ENCODE data around the gene FTL. TPM values are rescaled to one million over a fixed set of nuclear protein-coding genes. Genes with fewer than 3 reads are reported as not detected.

FTL gene
- polyA plus RNA-seq, 4 donors = 4,142 to 9,292 (median 8,268) TPM

- Histone ChIP-seq H3K27me3 (ENCODE audit: control insufficient read depth in 3 of 3, insufficient read depth in 3 of 3, low read length in 3 of 3) (peaks cover 0 to 4% (median 0%) of the 10 kb centered on the region in 3 donors), H3K27ac (ENCODE audit: low read depth in 1 of 3, low read length in 2 of 3) (no peak overlapping the region), H3K4me1 (ENCODE audit: control insufficient read depth in 3 of 3, insufficient read depth in 2 of 3, low read depth in 1 of 3, low read length in 2 of 3) (peaks cover 0 to 21% (median 3%) of the 10 kb centered on the region in 3 donors), H3K36me3 (ENCODE audit: control insufficient read depth in 3 of 3, insufficient read depth in 2 of 3, low read depth in 1 of 3, low read length in 3 of 3) (peaks cover 0 to 6% (median 0%) of the 10 kb centered on the region in 3 donors), H3K9me3 (ENCODE audit: control insufficient read depth in 2 of 2, insufficient read depth in 1 of 2, low read depth in 1 of 2, low read length in 1 of 2) (peaks cover 0 to 5% of the 10 kb centered on the region in 2 donors), H3K4me3 (ENCODE audit: low read depth in 1 of 3, low read length in 3 of 3) (no peak overlapping the region)
- WGBS, 3 donors = 82 to 88% (median 84%) methylated on average over 18 to 19 of the region's 19 CpGs
- FAIRE-seq (no peak), DNase-seq (no peak)
Observed at GRCh38 chr19:48934837-48935236, 30.3 kb upstream of the FTL start.

GRCh38 chr19:48935864-48936263, 29.2 kb upstream of the FTL start:
- FAIRE-seq (no peak), DNase-seq (no peak)
- H3K4me1 ChIP-seq (ENCODE audit: control insufficient read depth in 3 of 3, insufficient read depth in 2 of 3, low read depth in 1 of 3, low read length in 2 of 3) = peaks cover 0 to 21% (median 3%) of the 10 kb centered on the region in 3 donors
- peaks cover 0 to 14% (median 0%) of the 10 kb centered on the region in 3 donors for H3K36me3 ChIP-seq (ENCODE audit: control insufficient read depth in 3 of 3, insufficient read depth in 2 of 3, low read depth in 1 of 3, low read length in 3 of 3)
- peaks cover 0 to 4% (median 0%) of the 10 kb centered on the region in 3 donors for H3K27me3 ChIP-seq (ENCODE audit: control insufficient read depth in 3 of 3, insufficient read depth in 3 of 3, low read length in 3 of 3)
- 89 to 95% (median 93%) methylated on average over 25 of the region's 25 CpGs for WGBS, 3 donors
- no peak overlapping the region for H3K27ac ChIP-seq (ENCODE audit: low read depth in 1 of 3, low read length in 2 of 3)
- no peak overlapping the region for H3K4me3 ChIP-seq (ENCODE audit: low read depth in 1 of 3, low read length in 3 of 3)
- peaks cover 0 to 13% of the 10 kb centered on the region in 2 donors for H3K9me3 ChIP-seq (ENCODE audit: control insufficient read depth in 2 of 2, insufficient read depth in 1 of 2, low read depth in 1 of 2, low read length in 1 of 2)

- Histone ChIP-seq H3K27me3 (ENCODE audit: control insufficient read depth in 3 of 3, insufficient read depth in 3 of 3, low read length in 3 of 3) (no peaks in the 10 kb centered on the region), H3K9me3 (ENCODE audit: control insufficient read depth in 2 of 2, insufficient read depth in 1 of 2, low read depth in 1 of 2, low read length in 1 of 2) (peaks cover 0 to 19% of the 10 kb centered on the region in 2 donors), H3K4me1 (ENCODE audit: control insufficient read depth in 3 of 3, insufficient read depth in 2 of 3, low read depth in 1 of 3, low read length in 2 of 3) (peaks cover 0 to 16% (median 3%) of the 10 kb centered on the region in 3 donors), H3K36me3 (ENCODE audit: control insufficient read depth in 3 of 3, insufficient read depth in 2 of 3, low read depth in 1 of 3, low read length in 3 of 3) (peaks cover 0 to 21% (median 2%) of the 10 kb centered on the region in 3 donors), H3K4me3 (ENCODE audit: low read depth in 1 of 3, low read length in 3 of 3) (no peak overlapping the region), H3K27ac (ENCODE audit: low read depth in 1 of 3, low read length in 2 of 3) (no peak overlapping the region)
- FAIRE-seq (no peak), DNase-seq (no peak)
- WGBS, 3 donors = 61 to 76% (median 72%) methylated on average over 7 of the region's 7 CpGs
Observed at GRCh38 chr19:48938256-48938655, 26.9 kb upstream of the FTL start.

GRCh38 chr19:48940902-48941301, 24.2 kb upstream of the FTL start:
- H3K4me1 ChIP-seq (ENCODE audit: control insufficient read depth in 3 of 3, insufficient read depth in 2 of 3, low read depth in 1 of 3, low read length in 2 of 3) = peaks cover 0 to 4% (median 3%) of the 10 kb centered on the region in 3 donors
- no peak for FAIRE-seq
- no peaks in the 10 kb centered on the region for H3K27me3 ChIP-seq (ENCODE audit: control insufficient read depth in 3 of 3, insufficient read depth in 3 of 3, low read length in 3 of 3)
- DNase-seq = no peak
- H3K27ac ChIP-seq (ENCODE audit: low read depth in 1 of 3, low read length in 2 of 3) = no peak overlapping the region
- 91 to 98% (median 91%) methylated on average over 3 to 5 of the region's 5 CpGs for WGBS, 3 donors
- H3K9me3 ChIP-seq (ENCODE audit: control insufficient read depth in 2 of 2, insufficient read depth in 1 of 2, low read depth in 1 of 2, low read length in 1 of 2) = peaks cover 0 to 17% of the 10 kb centered on the region in 2 donors
- no peak overlapping the region for H3K4me3 ChIP-seq (ENCODE audit: low read depth in 1 of 3, low read length in 3 of 3)
- H3K36me3 ChIP-seq (ENCODE audit: control insufficient read depth in 3 of 3, insufficient read depth in 2 of 3, low read depth in 1 of 3, low read length in 3 of 3) = peaks cover 0 to 28% (median 2%) of the 10 kb centered on the region in 3 donors

GRCh38 chr19:48943081-48943480, 22.0 kb upstream of the FTL start:
- Histone ChIP-seq H3K27ac (ENCODE audit: low read depth in 1 of 3, low read length in 2 of 3) (no peak overlapping the region), H3K4me3 (ENCODE audit: low read depth in 1 of 3, low read length in 3 of 3) (no peak overlapping the region), H3K4me1 (ENCODE audit: control insufficient read depth in 3 of 3, insufficient read depth in 2 of 3, low read depth in 1 of 3, low read length in 2 of 3) (peaks cover 0 to 3% (median 0%) of the 10 kb centered on the region in 3 donors), H3K27me3 (ENCODE audit: control insufficient read depth in 3 of 3, insufficient read depth in 3 of 3, low read length in 3 of 3) (no peaks in the 10 kb centered on the region), H3K36me3 (ENCODE audit: control insufficient read depth in 3 of 3, insufficient read depth in 2 of 3, low read depth in 1 of 3, low read length in 3 of 3) (peaks cover 0 to 26% (median 2%) of the 10 kb centered on the region in 3 donors), H3K9me3 (ENCODE audit: control insufficient read depth in 2 of 2, insufficient read depth in 1 of 2, low read depth in 1 of 2, low read length in 1 of 2) (peaks cover 0 to 29% of the 10 kb centered on the region in 2 donors)
- FAIRE-seq = no peak
- WGBS, 3 donors = 81 to 90% (median 87%) methylated on average over 6 of the region's 6 CpGs
- DNase-seq = no peak

- WGBS, 3 donors = 85 to 92% (median 89%) methylated on average over 5 of the region's 5 CpGs
- Histone ChIP-seq H3K9me3 (ENCODE audit: control insufficient read depth in 2 of 2, insufficient read depth in 1 of 2, low read depth in 1 of 2, low read length in 1 of 2) (peaks cover 0 to 28% of the 10 kb centered on the region in 2 donors), H3K27ac (ENCODE audit: low read depth in 1 of 3, low read length in 2 of 3) (no peak overlapping the region), H3K4me3 (ENCODE audit: low read depth in 1 of 3, low read length in 3 of 3) (no peak overlapping the region), H3K36me3 (ENCODE audit: control insufficient read depth in 3 of 3, insufficient read depth in 2 of 3, low read depth in 1 of 3, low read length in 3 of 3) (peaks cover 0 to 19% (median 2%) of the 10 kb centered on the region in 3 donors), H3K27me3 (ENCODE audit: control insufficient read depth in 3 of 3, insufficient read depth in 3 of 3, low read length in 3 of 3) (no peaks in the 10 kb centered on the region), H3K4me1 (ENCODE audit: control insufficient read depth in 3 of 3, insufficient read depth in 2 of 3, low read depth in 1 of 3, low read length in 2 of 3) (no peaks in the 10 kb centered on the region)
- no peak for DNase-seq
- no peak for FAIRE-seq
Observed at GRCh38 chr19:48945415-48945814, 19.7 kb upstream of the FTL start.

GRCh38 chr19:48945817-48946216, 19.3 kb upstream of the FTL start:
- 72 to 93% (median 85%) methylated on average over 2 of the region's 2 CpGs for WGBS, 3 donors
- Histone ChIP-seq H3K27ac (ENCODE audit: low read depth in 1 of 3, low read length in 2 of 3) (no peak overlapping the region), H3K9me3 (ENCODE audit: control insufficient read depth in 2 of 2, insufficient read depth in 1 of 2, low read depth in 1 of 2, low read length in 1 of 2) (peaks cover 0 to 24% of the 10 kb centered on the region in 2 donors), H3K27me3 (ENCODE audit: control insufficient read depth in 3 of 3, insufficient read depth in 3 of 3, low read length in 3 of 3) (no peaks in the 10 kb centered on the region), H3K4me1 (ENCODE audit: control insufficient read depth in 3 of 3, insufficient read depth in 2 of 3, low read depth in 1 of 3, low read length in 2 of 3) (peaks cover 0 to 1% (median 0%) of the 10 kb centered on the region in 3 donors), H3K4me3 (ENCODE audit: low read depth in 1 of 3, low read length in 3 of 3) (no peak overlapping the region), H3K36me3 (ENCODE audit: control insufficient read depth in 3 of 3, insufficient read depth in 2 of 3, low read depth in 1 of 3, low read length in 3 of 3) (peaks cover 0 to 15% (median 2%) of the 10 kb centered on the region in 3 donors)
- FAIRE-seq (no peak), DNase-seq (no peak)

- no peak overlapping the region for H3K4me3 ChIP-seq (ENCODE audit: low read depth in 1 of 3, low read length in 3 of 3)
- peaks cover 0 to 13% (median 0%) of the 10 kb centered on the region in 3 donors for H3K36me3 ChIP-seq (ENCODE audit: control insufficient read depth in 3 of 3, insufficient read depth in 2 of 3, low read depth in 1 of 3, low read length in 3 of 3)
- 49 to 60% (median 60%) methylated on average over 8 to 9 of the region's 9 CpGs for WGBS, 3 donors
- FAIRE-seq = no peak
- H3K4me1 ChIP-seq (ENCODE audit: control insufficient read depth in 3 of 3, insufficient read depth in 2 of 3, low read depth in 1 of 3, low read length in 2 of 3) = peaks cover 0 to 3% (median 0%) of the 10 kb centered on the region in 3 donors
- H3K27ac ChIP-seq (ENCODE audit: low read depth in 1 of 3, low read length in 2 of 3) = no peak overlapping the region
- H3K9me3 ChIP-seq (ENCODE audit: control insufficient read depth in 2 of 2, insufficient read depth in 1 of 2, low read depth in 1 of 2, low read length in 1 of 2) = peaks cover 0 to 17% of the 10 kb centered on the region in 2 donors
- no peak for DNase-seq
- H3K27me3 ChIP-seq (ENCODE audit: control insufficient read depth in 3 of 3, insufficient read depth in 3 of 3, low read length in 3 of 3) = no peaks in the 10 kb centered on the region
Observed at GRCh38 chr19:48946463-48947257, 18.4 kb upstream of the FTL start.

Measured in small intestine (tissue), 7 donors.